ENCODE results near the gene VCL.
"Not testable (repeated sequence)": the region's sequence is repeated elsewhere in the genome, so short reads cannot be mapped to it uniquely, and the experiment has no call there.

VCL gene

DNA sequence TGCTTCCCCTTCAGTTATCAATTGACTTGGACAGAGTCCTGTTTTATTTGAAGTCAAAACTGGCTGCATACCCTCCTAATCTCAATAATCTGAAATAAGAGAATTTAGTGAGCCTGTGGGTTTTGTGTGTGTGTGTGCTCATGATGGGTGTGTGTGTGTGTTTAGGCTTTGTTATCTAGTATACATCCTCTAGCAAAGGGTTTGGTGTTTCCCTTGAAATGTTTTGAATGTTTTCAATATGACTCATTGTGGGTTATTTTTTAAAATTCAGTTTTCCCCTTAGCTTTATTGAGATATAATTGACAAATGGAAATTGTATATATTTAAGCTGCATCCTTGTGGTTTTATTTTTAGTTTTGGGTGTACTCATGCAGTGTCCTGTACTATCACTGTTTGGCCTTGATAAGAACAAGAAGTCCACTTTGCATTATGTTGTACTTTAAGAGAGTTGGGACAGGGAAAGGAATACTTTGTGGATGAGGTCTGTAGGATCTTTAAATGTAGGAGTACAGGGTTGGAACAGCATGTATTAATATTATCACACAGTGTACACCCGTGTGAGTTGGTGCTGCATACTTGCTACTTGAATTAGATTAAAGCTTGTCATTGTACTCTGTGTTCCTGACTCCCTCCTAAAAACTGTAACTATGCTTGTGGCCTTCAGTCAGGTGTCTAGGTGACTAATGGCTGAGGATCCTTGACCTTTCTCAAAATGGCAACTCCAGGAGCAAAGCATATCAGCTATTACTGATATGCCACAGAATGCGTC lies 58.3 kb downstream of the VCL start:
- TF ChIP-seq MAX (IDR thresholded peaks at IDR 0.05; ENCODE audit: low read depth, low read length) = no peak
- DNase-seq (ENCODE audit: low read depth) = no peak
- H3K4me3 ChIP-seq (ENCODE audit: low read depth, low read length) = no peak overlapping the region

- peak; percentile 21; the same call in 1 of the 2 replicates for TF ChIP-seq MAX (IDR thresholded peaks at IDR 0.05; ENCODE audit: low read depth, low read length)
- TF ChIP-seq, protein P1, sequence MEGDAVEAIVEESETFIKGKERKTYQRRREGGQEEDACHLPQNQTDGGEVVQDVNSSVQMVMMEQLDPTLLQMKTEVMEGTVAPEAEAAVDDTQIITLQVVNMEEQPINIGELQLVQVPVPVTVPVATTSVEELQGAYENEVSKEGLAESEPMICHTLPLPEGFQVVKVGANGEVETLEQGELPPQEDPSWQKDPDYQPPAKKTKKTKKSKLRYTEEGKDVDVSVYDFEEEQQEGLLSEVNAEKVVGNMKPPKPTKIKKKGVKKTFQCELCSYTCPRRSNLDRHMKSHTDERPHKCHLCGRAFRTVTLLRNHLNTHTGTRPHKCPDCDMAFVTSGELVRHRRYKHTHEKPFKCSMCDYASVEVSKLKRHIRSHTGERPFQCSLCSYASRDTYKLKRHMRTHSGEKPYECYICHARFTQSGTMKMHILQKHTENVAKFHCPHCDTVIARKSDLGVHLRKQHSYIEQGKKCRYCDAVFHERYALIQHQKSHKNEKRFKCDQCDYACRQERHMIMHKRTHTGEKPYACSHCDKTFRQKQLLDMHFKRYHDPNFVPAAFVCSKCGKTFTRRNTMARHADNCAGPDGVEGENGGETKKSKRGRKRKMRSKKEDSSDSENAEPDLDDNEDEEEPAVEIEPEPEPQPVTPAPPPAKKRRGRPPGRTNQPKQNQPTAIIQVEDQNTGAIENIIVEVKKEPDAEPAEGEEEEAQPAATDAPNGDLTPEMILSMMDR (IDR thresholded peaks at IDR 0.05; ENCODE audit: low read depth, low read length) = no peak
- no peak overlapping the region for H3K4me3 ChIP-seq (ENCODE audit: low read depth, low read length)
- DNase-seq (ENCODE audit: low read depth) = peak; percentile 44
These were observed 60.2 kb downstream of the VCL start for GRCh38 chr10:74058071-74058470.

DNA sequence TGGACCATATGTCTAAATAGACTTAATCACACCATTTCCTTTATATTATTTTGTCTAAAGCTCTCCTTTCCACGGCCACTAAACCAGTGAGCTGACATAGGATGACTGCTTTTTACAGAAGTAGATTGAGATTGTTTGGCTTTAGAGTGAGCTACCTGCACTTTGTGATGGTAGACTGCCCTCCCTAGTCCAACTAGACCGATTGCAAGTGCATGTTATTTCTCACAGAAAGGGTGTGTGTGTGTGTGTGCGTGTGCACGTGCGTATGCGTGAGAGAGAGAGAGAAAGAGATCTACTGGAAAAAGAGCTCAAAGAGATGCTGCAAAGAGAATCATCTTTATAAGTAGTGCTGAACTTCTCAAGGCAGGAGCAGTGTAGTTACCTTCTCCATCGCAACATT lies 60.7 kb downstream of the VCL start:
- DNase-seq (ENCODE audit: low read depth) = peak; percentile 48
- H3K4me3 ChIP-seq (ENCODE audit: low read depth, low read length) = no peak overlapping the region
- TF ChIP-seq POLR2A (IDR thresholded peaks at IDR 0.05; ENCODE audit: extremely low read depth, insufficient read length) (no peak), MYC (IDR thresholded peaks at IDR 0.05; ENCODE audit: low read depth, low read length) (no peak), MAX (IDR thresholded peaks at IDR 0.05; ENCODE audit: low read depth, low read length) (no peak)
- TF ChIP-seq, protein P1 (IDR thresholded peaks at IDR 0.05; ENCODE audit: low read depth, low read length) = no peak

- H3K4me3 ChIP-seq (ENCODE audit: low read depth, low read length) = no peak overlapping the region
- no peak for TF ChIP-seq MAX (IDR thresholded peaks at IDR 0.05; ENCODE audit: low read depth, low read length)
- TF ChIP-seq MYC (IDR thresholded peaks at IDR 0.05; ENCODE audit: low read depth, low read length) = no peak
- TF ChIP-seq POLR2A (IDR thresholded peaks at IDR 0.05; ENCODE audit: extremely low read depth, insufficient read length) = no peak
- TF ChIP-seq, protein P1 (IDR thresholded peaks at IDR 0.05; ENCODE audit: low read depth, low read length) = no peak
- DNase-seq (ENCODE audit: low read depth) = no peak
These were observed 63.2 kb downstream of the VCL start for GRCh38 chr10:74061104-74061503.

GRCh38 chr10:74061978-74062377 lies 64.1 kb downstream of the VCL start:
- not testable (repeated sequence) for DNase-seq (ENCODE audit: low read depth); H3K4me3 ChIP-seq (ENCODE audit: low read depth, low read length)

DNA sequence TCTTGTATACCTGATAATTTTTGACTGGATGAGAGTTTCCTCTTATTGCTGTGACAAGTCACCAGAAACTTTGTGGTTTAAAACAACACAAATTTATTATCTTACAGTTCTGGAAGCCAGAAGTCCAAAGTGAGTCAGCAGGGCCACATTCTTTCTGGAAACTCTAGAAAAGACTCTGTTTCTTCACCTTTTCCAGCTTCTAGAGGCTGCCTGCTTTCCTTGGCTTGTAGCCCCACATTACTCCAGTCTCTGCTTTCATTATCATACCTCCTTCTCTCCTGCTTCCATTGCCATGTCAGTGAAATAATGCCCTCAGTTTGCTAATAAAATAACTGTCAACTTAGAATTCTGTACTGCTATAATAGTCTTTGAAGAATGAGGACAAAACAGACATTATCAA lies 65.3 kb downstream of the VCL start:
- TF ChIP-seq MAX (IDR thresholded peaks at IDR 0.05; ENCODE audit: low read depth, low read length) = no peak
- TF ChIP-seq, protein P1 (IDR thresholded peaks at IDR 0.05; ENCODE audit: low read depth, low read length) = no peak
- no peak for TF ChIP-seq MYC (IDR thresholded peaks at IDR 0.05; ENCODE audit: low read depth, low read length)
- no peak for TF ChIP-seq POLR2A (IDR thresholded peaks at IDR 0.05; ENCODE audit: extremely low read depth, insufficient read length)
- no peak for DNase-seq (ENCODE audit: low read depth)
- no peak overlapping the region for H3K4me3 ChIP-seq (ENCODE audit: low read depth, low read length)
